GM21786 (cell line): ENCODE results near the gene YY1.

ENCODE experiments used
- ATAC-seq: cut with Tn5 transposase; IDR thresholded peaks from one replicate; pipeline ENCODE4 v1.9.1; 2021; ENCODE audit not compliant: unreplicated experiment

The YY1 gene

GRCh38 chr14:100312877-100313400, 74.0 kb downstream of the YY1 start:
- no peak for ATAC-seq

GRCh38 chr14:100313464-100314230, 74.7 kb downstream of the YY1 start:
- no peak for ATAC-seq

GRCh38 chr14:100314724-100315123, 75.8 kb downstream of the YY1 start:
- no peak for ATAC-seq

- ATAC-seq: no peak
Observed at GRCh38 chr14:100317389-100317788, 78.4 kb downstream of the YY1 start.

GRCh38 chr14:100317912-100318808, 79.2 kb downstream of the YY1 start:
- ATAC-seq: peak; percentile 78

- no peak for ATAC-seq
Observed at GRCh38 chr14:100320157-100320856, 81.4 kb downstream of the YY1 start.

GRCh38 chr14:100321473-100322137, 82.7 kb downstream of the YY1 start:
- ATAC-seq: no peak

- no peak for ATAC-seq
Observed at GRCh38 chr14:100322138-100322957, 83.4 kb downstream of the YY1 start.

GRCh38 chr14:100323121-100323941, 84.4 kb downstream of the YY1 start, which contains the start of gene SLC25A47:
Gene SLC25A47, plus strand, starts transcription at chr14:100323339. Its CDS starts 76 bp downstream, at chr14:100323415.
- no peak for ATAC-seq

- ATAC-seq: no peak
Observed at GRCh38 chr14:100323942-100324307, 85.0 kb downstream of the YY1 start.

GRCh38 chr14:100325231-100325632, 86.3 kb downstream of the YY1 start:
- no peak for ATAC-seq

GRCh38 chr14:100325958-100326357, 87.0 kb downstream of the YY1 start:
- no peak for ATAC-seq

GRCh38 chr14:100327128-100327527, 88.2 kb downstream of the YY1 start:
- no peak for ATAC-seq

GRCh38 chr14:100328495-100329163, 89.7 kb downstream of the YY1 start:
- no peak for ATAC-seq

- no peak for ATAC-seq
Observed at GRCh38 chr14:100329233-100330006, 90.5 kb downstream of the YY1 start.

GRCh38 chr14:100330007-100330344, 91.0 kb downstream of the YY1 start:
- ATAC-seq: no peak

GRCh38 chr14:100330388-100330931, 91.5 kb downstream of the YY1 start:
- ATAC-seq: no peak
